Heart right ventricle (tissue), 16 donors: ENCODE results near the gene ACSM3. TPM values are rescaled to one million over a fixed set of nuclear protein-coding genes. Genes with fewer than 3 reads are reported as not detected.
"Not testable (repeated sequence)": the region's sequence is repeated elsewhere in the genome, so short reads cannot be mapped to it uniquely, and the experiment has no call there.

Source experiments
- ATAC-seq, 8 donors: fragments of 200-7000 bp; cut with Tn5 transposase; one replicate each; pipeline ENCODE4 v1.9.1; 2020; ENCODE audit warnings: mild to moderate bottlenecking in 8 of 8, moderate library complexity in 8 of 8, moderate number of reproducible peaks in 1 of 8
- DNase-seq, 2 donors: peaks; one replicate each; pipeline ENCODE4 v3.0.0-alpha.2; 2020
- H3K27ac ChIP-seq, 10 donors: fragments of 200-600 bp; sonication (generic) in 2 of 10; one replicate each; pipeline versions ENCODE4 v1.5.0 to v1.8.0; 2020 to 2022; ENCODE audit warnings: mild to moderate bottlenecking in 3 of 10
- H3K27me3 ChIP-seq, 7 donors: fragments of 200-600 bp; one replicate each; pipeline ENCODE4 v1.8.0; 2021 to 2022; ENCODE audit warnings: mild to moderate bottlenecking in 2 of 7
- H3K36me3 ChIP-seq, 9 donors: fragments of 200-600 bp; sonication (generic) in 1 of 9; one replicate each; pipeline versions ENCODE4 v1.5.0 to v1.8.0; 2020 to 2022; ENCODE audit warnings: mild to moderate bottlenecking in 2 of 9
- H3K4me1 ChIP-seq, 9 donors: fragments of 200-600 bp; sonication (generic) in 1 of 9; one replicate each; pipeline versions ENCODE4 v1.5.0 to v1.8.0; 2020 to 2022; ENCODE audit warnings: mild to moderate bottlenecking in 4 of 9
- H3K4me3 ChIP-seq, 10 donors: fragments of 200-600 bp; sonication (generic) in 2 of 10; one replicate each; pipeline versions ENCODE4 v1.5.0 to v1.8.0; 2020 to 2022; ENCODE audit warnings: mild to moderate bottlenecking in 7 of 10, moderate library complexity in 2 of 10
- H3K9me3 ChIP-seq, 11 donors: fragments of 200-600 bp in 10 of 11; sonication (generic) in 2 of 11; one replicate each; pipeline versions ENCODE4 v1.5.0 to v1.8.0; 2013 to 2022; ENCODE audit warnings: mild to moderate bottlenecking in 2 of 11, control low read depth in 1 of 11, moderate library complexity in 1 of 11
- CTCF ChIP-seq, 9 donors: fragments of 200-600 bp; sonication (generic) in 2 of 9; IDR thresholded peaks; one replicate each; pipeline versions ENCODE4 v1.5.0 to v1.8.0; 2021 to 2022; ENCODE audit warnings: antibody characterized with exemption in 9 of 9, mild to moderate bottlenecking in 5 of 9, moderate library complexity in 1 of 9
- WGBS, 2 donors: extraction: QIAGEN DNeasy Blood & Tissue Kit; methylation state at CpG; one replicate each; pipeline ENCODE4 v1.1.7; 2013; ENCODE audit warnings: inconsistent platforms in 1 of 2; 5-methylcytosine and 5-hydroxymethylcytosine counted together
- intact Hi-C, 10 donors: fragments of 100-400 bp; cut with DNase I; formaldehyde crosslinking; loops; one replicate each; pipeline versions ENCODE4 v1.11.1 to v1.14.2; 2022
- polyA plus RNA-seq, 2 donors: library from polyadenylated mRNA; stranded (reverse); fragments of 200-250 nt; gene quantifications; one replicate each; pipeline ENCODE4 v1.2.3, GENCODE V29; 2013
- total RNA-seq, 10 donors: library from RNA; stranded (reverse); fragmentation: NEBNext Ultra II Directional in 3 of 10; extraction: Animal tissue kit (Norgen Biotek cat#: 25700) in 3 of 10; gene quantifications; one replicate each; pipeline versions ENCODE4 v1.2.1 to v1.2.4, GENCODE V29; 2021 to 2023
- donor health status: Arrhythmogenic right ventricular cardiomyopathy.
- donor health status: ischemic (EF 13 %, LVEDD 7.1; RV severe dilation, severe dysfunction).
- donor health status: healthy with polysubstance abuse.
- donor health status: DM: no; HTN: yes; CAD: no.
- donor health status: DM: no; HTN: no; CAD: no.
- donor health status: ischemic (EF 25% LVEDD 6.9; RV normal size, moderate dysfunction).
- donor health status: ischemic (EF 25% LVEDD 5.7; RV mildly dilated, moderate dysfunction).
- donor health status: healthy.
- donor health status: DM: yes; HTN: yes; CAD: no.
- donor health status: Ischemic cardiomyopathy.
- donor health status: ischemic (EF 35%, LVEDD 5.7; RV mildly dilated, moderate dysfunction).
- donor health status: nonischemic (EF 11% LVEDD 7.7; RV severe dilation, severe dysfunction).
- donor health status: DM: yes; HTN: yes; CAD: no.
- donor health status: PGD.
- donor health status: ischemic (EF 29% LVEDD 5.4; RV normal size, mild dysfunction).
- donor health status: nonischemic (EF 23%, LVEDD 6.1; RV moderate dilation, normal function).

ACSM3 gene
- total and polyA plus RNA-seq, 12 donors: 2.3 to 45.1 (median 5.9) TPM

- WGBS, 2 donors: 78 to 80% methylated on average over 2 of the region's 2 CpGs
- Histone ChIP-seq H3K4me3 (no peak overlapping the region), H3K36me3 (no peaks in the 10 kb centered on the region), H3K27me3 (no peaks in the 10 kb centered on the region), H3K9me3 (peaks cover 0 to 13% (median 0%) of the 10 kb centered on the region in 11 donors), H3K27ac (no peak overlapping the region), H3K4me1 (peaks cover 0 to 13% (median 0%) of the 10 kb centered on the region in 9 donors)
- TF ChIP-seq CTCF (IDR thresholded peaks at IDR 0.05): no peak
- intact Hi-C loops: no loop called here
- DNase-seq: no peak
- no peak for ATAC-seq
Measured at GRCh38 chr16:20760346-20760745, 3.5 kb upstream of the ACSM3 start.

- Histone ChIP-seq H3K27me3 (no peaks in the 10 kb centered on the region), H3K27ac (no peak overlapping the region), H3K4me1 (peaks cover 0 to 13% (median 0%) of the 10 kb centered on the region in 9 donors), H3K4me3 (no peak overlapping the region), H3K9me3 (peaks cover 0 to 13% (median 0%) of the 10 kb centered on the region in 11 donors), H3K36me3 (no peaks in the 10 kb centered on the region)
- intact Hi-C loops: no loop called here
- TF ChIP-seq CTCF (IDR thresholded peaks at IDR 0.05): no peak
- WGBS, 2 donors: 72 to 88% methylated on average over 1 of the region's 1 CpG
- DNase-seq (no peak), ATAC-seq (no peak)
Measured at GRCh38 chr16:20761175-20761574, 2.6 kb upstream of the ACSM3 start.

GRCh38 chr16:20762404-20763123 is 1.2 kb upstream of the ACSM3 start:
- Histone ChIP-seq H3K27me3 (no peaks in the 10 kb centered on the region), H3K9me3 (peaks cover 0 to 10% (median 0%) of the 10 kb centered on the region in 11 donors), H3K4me3 (no peak overlapping the region), H3K36me3 (no peaks in the 10 kb centered on the region), H3K4me1 (peaks cover 0 to 13% (median 0%) of the 10 kb centered on the region in 9 donors), H3K27ac (peak overlapping the region in 2 of 10 donors; percentile 1 to 80)
- WGBS, 2 donors: 94 to 96% methylated on average over 3 of the region's 3 CpGs
- intact Hi-C loops: no loop called here
- TF ChIP-seq CTCF (IDR thresholded peaks at IDR 0.05): no peak
- ATAC-seq (no peak), DNase-seq (no peak)

- H3K9me3 ChIP-seq, H3K27ac ChIP-seq, H3K27me3 ChIP-seq, ATAC-seq, H3K36me3 ChIP-seq, DNase-seq, intact Hi-C loops, H3K4me3 ChIP-seq: not testable (repeated sequence)
- H3K4me1 ChIP-seq: peaks cover 0 to 13% (median 0%) of the 10 kb centered on the region in 9 donors
- 86 to 88% methylated on average over 1 of the region's 1 CpG for WGBS, 2 donors
Measured at GRCh38 chr16:20764448-20764847, 634 bp downstream of the ACSM3 start.

- H3K9me3 ChIP-seq: peaks cover 0 to 10% (median 0%) of the 10 kb centered on the region in 11 donors
- peaks cover 0 to 13% (median 0%) of the 10 kb centered on the region in 9 donors for H3K4me1 ChIP-seq
- TF ChIP-seq CTCF (IDR thresholded peaks at IDR 0.05): no peak
- H3K27ac ChIP-seq: no peak overlapping the region
- ATAC-seq (no peak), DNase-seq (no peak)
- no peaks in the 10 kb centered on the region for H3K36me3 ChIP-seq
- intact Hi-C loops: no loop called here
- no peak overlapping the region for H3K4me3 ChIP-seq
- no peaks in the 10 kb centered on the region for H3K27me3 ChIP-seq
- 95 to 97% methylated on average over 2 of the region's 2 CpGs for WGBS, 2 donors
Measured at GRCh38 chr16:20765732-20766131, 1.9 kb downstream of the ACSM3 start.
